OCI-M1 (cell line): ENCODE measurements around the gene PAK6.

Experiments
- DNase-seq: peaks from one replicate; lab custom pipeline; 2025; lab: John Stamatoyannopoulos, UW

Gene PAK6

DNA sequence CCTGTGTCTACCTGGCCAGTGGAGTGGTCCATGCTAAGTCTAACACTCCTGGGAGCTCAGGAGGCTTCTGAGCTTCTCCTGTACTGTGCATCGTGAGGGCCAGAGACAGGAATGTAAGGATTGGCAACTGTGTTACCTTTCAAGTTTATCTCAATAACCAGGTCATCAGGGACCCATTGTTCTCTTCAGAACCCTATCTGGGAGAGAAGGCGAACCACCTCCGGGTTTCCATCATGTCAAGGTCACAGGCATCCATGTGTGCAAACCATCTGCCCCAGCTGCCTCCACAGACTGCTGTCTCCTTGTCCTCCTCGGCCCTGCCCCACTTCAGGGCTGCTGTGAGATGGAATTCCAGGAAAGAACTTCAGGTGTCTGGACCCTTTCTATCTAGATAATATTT, 38.1 kb downstream of the PAK6 start:
- no peak for DNase-seq

DNA sequence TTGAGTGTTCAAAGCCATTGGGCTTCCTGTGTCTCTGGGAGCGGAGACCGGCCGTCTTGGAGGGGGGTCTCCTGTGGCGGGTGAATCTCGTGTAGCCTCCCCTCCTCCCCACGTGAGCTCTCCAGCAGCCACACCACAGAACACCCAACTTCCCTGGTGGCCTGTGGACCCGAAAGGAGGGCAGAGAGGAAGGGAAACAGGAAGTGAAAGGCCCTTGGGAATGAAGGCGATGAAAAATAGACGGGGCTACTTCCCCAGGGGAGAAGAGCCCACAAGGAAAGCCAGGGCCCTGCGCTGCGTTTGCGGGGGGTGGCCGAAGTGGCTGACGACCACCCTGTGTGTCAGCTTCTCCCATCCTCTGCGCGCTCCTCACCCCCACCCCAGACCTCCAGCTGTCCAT, 38.6 kb downstream of the PAK6 start:
- DNase-seq: no peak

DNA sequence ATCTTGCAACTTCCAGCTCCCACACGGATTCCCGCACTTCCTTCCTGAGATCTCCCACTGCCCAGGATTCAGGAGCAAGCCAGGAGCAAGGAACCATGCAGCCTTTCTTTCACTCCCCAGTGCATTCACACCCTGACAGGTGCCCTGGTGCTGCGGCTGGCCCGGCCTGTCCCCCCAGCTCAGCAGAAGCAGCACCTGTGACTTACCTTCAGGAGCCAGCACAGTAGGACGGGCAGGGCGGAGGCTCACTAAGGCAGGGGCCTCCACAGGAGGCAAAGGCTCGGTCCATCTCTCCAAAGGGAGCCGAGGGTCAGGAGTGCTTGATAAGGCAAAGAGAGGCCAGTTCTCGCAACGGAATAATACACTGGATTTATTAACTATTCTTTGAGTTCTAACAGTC, 39.2 kb downstream of the PAK6 start:
- no peak for DNase-seq

DNA sequence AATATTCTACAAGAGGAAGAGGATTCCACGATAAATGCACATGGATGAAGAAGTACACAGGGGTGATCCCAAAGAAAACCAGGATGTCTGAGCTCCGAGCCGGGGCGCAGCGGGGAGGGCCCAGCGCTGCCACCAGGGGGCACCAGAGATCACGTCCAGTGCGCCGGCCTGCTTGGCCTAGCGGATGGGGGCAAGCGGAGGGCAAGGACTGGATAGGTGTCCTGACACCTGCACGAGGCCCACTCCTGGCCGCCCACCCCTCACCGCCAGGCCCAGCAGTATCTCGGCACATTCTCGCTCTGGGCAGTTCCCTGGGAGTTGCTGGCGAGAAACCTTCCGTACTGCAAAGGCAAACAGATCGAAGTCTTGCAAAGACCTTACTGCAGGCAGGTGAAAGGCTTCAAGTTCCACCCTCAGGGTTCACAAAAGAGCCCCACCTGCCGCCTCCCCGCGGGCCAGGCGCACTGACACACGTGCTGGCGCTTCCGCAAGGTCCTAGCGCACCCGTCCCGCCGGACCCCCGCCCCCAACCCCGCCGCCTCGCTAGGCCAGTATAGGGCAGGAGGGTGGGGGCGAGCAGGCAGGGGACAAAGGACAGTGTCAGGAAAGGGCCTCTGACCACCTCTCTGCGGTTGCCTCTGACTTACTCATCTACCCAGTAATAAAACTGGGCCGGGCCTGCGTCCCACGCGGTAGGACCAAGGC, 40.7 kb downstream of the PAK6 start:
- peak; percentile 75 for DNase-seq

DNA sequence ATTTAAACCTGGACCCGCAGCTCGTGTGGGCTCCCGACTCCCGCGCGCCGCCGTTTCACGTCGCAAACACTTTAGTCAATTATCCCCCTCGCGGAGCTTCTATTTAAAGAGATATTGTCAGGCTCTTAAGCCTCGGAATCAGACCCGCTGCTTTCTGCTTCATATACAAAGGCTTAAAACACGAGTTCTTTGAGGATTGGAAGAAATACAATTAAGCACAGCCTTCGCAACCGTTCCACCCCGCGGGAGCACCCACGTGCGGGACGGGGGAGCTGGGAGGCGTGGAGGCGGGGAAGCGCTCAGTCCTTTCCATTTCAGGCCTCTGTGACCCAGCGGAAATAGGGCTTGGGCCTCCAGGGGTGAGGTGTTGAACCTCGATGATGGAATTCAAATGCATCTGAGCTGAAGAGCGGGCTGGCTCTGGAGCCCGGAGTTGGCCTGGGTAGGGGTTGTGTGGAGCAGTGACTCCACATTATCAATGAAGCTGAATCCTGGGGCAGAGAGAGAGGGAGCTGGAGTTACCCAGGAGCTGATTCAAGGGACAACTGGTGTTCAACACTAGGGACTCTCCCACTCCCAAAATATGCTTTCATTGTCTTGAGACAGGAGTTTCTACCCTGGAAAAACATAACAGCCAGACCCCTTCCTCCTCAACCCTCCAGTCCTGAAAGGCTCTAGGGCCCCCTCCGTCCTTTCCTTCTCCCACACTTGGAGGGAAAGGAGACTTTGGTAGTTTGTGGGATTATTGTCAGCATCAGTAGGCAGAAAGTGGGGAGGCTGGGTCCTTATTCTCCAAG, 41.6 kb downstream of the PAK6 start:
- DNase-seq: no peak

DNA sequence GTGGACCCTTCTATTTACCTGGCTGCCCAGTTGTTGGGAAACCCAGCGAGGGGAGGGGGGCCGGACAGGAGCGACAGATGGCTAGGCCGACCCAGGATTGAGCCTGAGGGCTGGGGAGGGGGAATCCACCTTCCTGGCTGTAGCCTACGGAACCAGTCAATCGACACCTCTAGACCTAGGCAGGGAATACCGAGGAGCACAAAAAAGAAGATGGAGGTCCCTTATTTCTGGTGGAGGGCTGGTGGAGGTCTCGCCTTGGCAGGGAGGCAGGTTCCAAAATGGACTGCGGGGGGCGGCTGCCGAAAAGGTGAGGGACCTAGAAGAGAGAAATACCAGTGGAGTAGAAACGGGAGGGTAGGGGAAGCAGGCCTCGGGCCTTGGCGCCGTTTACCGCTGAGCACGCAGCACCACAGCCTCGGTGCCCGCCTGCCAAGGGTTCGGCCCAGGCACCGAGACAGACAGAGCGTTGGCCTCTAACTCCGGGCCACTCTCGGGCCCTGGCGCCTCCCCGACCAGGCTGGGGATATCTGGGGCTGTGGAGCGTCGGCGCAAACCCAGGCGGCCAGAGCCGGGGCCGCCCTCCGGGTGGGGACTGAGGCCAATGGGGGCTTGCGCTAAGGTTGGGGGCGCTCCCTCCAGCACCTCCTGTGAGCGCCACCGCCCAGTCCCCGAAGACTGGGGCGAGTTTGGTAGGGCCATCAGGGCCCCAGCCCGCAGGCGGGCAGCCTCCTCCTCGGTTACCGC, 42.4 kb downstream of the PAK6 start:
- DNase-seq: no peak

DNA sequence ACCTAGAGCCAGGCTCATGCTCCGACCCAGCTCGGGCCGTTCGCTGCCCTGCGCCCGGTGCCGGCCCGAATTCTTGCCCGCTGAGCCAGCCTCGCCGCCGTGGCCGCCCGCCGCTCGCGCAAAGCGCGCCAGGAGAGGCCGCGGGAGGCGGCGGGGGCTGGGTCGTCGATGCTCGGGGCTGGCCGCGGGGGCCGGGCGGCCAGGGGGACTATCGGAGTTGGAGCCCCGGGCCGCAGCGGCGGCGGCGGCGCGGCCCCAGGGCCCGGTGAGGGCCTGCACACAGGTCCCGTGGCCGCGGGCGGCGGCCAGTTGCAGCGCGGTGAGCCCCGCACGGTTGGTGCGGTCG, 42.9 kb downstream of the PAK6 start:
- no peak for DNase-seq

DNA sequence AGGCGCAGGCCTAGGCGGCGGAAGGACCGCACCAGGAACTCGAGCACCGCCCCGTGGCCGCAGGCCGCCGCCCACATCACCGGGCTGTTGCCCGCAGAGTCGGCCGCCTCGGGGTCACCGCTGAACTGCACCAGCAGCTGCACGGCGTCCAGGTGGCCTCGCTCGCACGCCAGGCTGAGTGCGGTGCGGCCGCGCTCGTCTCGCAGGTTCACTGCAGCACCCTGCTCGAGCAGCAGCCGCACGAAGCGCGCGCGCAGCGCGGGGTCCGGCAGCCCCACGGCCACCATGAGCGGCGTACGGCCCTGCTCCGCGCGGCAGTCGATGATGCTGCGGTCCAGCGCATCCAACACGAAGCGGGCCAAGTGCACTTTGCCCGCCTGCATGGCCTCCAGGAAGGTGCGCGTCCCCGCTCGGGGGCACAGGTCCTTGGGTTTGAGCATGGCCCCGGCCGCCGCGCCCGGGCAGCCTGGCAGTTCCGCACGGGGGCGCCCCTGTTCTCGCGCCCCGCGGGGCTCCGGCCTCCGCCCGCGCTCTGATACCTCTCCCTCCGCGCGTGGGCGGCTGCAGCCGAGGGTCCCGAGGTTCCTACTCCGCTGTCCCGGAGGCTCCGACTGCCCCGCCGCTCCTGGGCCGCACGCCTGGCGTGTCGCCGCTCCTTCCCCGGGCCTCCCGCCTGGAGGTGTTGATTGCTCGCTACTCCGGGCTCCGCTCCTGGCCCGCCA, 43.4 kb downstream of the PAK6 start:
- DNase-seq: peak; percentile 70

DNA sequence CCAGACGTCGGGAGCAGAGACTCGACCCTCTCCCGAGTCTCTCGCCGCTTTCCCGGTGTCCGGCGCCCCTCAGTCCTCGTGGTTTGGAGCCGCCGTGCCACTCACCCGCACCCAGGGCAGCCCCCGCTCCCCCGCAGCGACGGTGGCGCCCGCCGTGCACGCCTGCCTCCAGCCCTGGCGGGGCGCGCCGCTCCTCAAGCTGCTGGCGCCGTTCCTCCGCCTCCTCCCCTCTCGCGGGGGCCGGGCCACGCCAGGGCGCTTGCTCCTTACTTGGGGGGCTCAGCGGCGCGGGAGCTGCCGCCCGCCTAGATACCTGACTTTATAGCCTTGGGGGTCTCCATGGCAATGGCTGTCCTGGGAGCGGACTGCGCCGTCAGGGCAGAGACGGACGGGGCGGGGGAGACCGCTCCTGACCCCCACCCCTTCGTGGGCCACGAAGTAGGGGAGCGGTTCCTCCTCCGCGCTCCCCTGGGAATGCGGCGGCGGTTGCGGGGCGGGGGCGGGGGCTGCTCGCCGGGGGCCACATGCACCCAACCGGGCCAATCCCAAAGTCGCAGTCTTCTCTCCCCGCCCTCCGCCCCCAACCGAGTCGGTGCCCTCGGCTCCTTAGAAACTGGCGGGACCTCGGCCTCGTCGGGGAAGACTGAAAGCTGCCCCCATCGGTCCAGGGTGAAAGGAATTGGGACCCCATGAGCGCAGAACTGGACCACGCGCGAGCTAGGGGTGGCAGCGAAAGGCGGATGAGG, 44.2 kb downstream of the PAK6 start, which contains the start of gene ANKRD63:
TSS of gene ANKRD63 (minus strand) at position 196 of the 746 bp plus-strand sequence. CDS start 478 bp downstream, outside the sequence.
- DNase-seq: peak; percentile 59

DNA sequence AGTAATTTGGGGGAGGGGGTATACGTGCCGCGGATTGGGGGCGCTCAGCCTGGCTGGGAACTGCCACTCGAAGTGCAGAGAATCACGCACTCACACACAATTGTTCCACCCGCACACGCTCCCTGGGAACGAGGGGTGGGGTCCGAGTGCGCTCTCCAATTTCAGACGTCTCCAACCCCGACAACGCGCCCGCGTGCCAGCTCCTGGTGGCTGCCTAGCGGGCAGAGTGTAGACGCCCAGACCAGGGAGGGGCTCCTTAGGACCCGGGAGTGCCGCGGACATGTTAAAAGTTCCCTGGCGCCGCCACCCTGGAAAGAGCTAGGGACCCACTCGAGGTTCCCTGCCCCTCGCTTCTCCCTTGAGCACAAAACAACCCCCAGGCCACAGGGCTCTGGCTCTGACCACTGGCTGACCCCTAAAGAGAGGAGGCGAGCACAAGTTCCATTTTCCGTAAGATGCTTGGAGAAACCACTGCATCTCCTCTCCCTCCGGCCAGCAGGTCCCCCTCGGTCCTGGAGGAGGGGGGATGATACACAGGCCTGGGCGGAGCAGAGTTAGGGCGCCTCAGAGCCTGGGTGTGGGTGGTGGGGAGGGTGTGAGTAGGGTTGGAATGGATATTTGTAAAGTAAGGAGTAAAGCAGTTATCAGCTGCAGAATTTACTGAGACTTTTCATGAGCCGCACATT, 44.9 kb downstream of the PAK6 start:
- DNase-seq: no peak

DNA sequence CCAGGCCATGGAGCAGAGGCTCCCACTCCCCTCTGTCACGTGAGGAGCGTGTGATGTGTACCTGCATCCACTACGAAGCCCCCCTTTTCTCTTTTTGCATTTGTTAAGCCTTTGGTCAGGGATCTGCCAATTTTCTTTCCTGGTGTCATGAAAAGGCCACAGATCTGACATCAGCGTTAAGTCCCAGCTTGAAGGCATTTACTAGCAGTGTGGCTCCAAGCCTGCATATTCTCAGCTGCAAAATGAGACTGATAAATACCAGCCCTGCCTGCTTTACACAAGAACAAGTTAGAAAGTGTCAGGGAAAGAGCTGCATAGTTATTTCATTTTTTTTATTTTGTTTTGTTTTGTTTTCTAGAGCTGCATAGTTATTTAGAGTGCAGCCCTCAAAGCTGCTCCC, 46.3 kb downstream of the PAK6 start:
- DNase-seq: no peak

DNA sequence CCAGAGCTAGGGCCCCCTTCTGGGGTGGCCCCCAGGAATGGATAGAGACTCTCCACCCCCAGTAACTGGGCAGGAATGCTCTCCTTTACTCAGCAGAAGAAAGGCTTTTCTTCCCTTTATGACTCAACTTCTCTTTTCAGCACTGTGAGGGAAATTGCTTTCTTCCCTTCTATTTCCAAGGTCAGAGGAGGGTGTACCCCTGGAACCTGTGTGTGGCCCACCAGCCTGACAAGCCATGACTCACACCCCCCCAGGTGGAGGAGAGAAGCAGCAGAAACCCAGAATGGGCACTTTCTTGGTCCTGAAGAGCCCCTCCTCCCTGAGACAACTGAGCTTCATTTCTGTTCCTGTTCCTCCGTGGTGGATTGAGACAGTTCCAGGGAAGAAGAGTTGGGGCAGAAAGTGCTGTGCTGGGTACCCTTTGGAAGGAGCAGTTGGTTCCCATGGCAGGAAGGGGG, 46.7 kb downstream of the PAK6 start:
- no peak for DNase-seq

DNA sequence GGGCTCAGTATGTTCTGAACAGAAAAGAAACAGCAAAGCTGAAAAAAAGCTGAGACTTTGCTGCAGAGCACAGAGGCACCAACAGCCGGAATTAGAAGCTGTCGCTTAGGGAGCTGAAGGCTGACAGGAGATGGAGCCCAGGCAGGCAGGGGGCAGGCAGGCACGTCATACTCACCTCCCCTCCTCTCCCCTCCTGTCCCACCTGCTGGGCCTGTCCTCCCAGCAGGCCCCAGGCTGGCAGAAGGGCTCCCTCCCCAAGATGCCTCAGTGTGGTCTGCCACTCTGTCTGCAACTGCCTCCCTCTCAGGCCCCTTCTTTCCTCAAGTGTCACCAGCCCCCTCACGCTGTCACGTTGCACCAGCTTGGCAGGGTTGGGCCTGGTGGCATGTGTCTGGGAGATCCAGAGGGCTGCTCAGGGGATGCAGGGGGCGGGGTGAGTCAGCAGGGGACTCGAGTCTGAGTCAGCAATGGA, 47.2 kb downstream of the PAK6 start:
- no peak for DNase-seq

DNA sequence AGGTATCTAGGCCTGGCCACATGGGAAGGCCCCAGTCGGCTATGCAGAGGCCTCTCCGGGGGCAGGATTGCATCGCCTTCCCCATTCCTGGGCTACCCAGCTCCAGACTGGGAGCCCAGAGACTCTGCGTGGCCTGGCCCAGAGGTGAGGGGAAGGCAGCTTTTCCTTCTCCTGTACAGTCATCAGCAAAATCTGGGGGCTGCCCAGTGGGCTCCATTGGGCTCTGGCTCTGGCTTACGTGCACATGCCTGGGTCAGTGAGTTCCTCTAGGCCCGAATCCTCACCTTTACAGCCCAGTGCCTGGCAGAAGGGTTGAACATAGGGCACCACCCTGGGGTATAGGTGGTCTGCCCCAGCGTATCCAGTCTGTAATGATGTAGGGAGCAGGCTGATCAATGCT, 47.9 kb downstream of the PAK6 start:
- no peak for DNase-seq

DNA sequence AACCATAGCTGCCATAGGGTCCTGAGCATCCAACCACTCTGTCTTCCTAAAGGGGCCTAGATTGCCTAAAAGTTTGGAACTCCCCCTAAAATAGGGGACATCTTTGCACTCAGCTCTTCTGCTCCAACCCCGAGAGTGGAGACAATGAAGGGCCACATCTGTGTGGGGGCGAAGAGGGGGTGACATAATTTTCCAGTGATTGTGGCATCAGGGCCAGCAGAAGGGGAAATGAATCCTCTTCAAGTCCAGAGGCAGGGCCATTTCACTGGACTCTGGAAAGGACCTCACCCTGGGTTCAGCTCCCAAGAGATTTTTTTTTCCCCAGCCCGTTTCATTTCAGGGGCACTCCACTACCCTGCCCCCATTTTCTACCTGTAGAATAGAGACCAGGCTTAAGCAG, 48.6 kb downstream of the PAK6 start:
- DNase-seq: no peak

DNA sequence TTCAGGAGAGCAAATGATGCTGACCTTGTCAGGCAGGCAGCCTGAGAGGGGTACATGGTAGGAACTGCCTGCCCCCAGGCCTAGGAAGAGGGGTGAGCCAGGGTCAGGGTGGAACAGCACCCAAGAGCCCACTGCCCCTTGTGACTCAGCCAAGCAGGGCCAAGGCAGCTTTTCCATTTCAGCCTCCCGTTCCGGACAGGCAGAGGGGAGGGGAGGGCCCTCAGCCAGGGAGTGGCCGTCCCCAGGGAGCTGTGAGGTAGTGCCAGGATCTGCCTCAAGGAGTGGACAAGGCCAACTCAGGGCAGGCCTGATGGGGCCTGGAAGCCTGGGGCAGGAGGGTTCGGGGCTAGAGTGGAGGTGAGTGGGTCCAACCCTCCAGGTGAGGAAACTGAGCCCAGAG, 49.1 kb downstream of the PAK6 start:
- no peak for DNase-seq

DNA sequence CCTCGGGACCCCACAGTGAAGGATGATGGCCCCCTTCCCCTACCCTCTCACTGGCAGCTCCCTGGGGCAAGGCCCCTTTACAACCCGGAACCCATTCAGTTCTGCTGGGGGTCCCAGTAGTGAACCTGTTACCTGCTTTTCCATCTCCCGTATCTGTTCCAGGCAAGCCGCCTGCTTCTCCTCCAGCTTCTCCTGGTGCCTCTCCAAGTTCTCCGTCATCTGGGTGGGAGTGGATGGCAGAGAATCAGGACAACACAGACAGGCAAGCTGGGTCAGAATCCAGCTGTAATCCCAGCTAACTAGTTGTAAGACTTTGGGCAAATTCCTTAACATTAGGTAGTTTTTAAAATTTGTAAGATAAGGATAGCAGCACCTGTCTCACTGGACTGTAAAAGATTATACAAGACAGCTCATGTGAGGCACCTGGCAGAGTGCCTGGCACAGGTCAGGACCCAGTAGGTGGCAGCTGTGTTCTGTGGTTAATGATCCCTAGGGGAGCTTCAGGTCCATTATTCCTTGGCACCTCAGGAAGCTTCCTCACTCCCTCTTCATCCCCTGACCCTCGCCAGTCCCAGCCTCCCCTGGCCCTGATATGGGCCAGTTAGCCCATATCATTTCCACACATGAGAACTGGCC, 50.4 kb downstream of the PAK6 start:
- DNase-seq: no peak

DNA sequence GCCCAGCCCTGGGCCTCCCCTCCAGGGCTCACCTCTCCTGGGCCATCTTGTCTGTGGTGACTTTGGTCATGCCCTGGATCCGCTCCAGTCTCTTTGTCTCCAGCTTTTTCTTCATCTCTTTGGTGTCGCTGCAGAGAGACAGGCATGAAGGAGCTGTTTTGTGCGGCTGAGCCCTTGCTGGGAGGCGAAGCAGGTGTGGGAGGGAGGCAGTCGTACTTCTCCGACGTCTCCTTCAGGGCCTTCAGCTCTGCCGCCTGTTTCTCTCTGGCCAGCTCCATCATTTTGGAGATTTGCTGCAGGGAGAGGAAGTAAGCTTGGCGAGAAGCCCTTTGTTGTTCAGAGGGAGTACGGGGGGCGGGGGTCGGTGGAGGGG, 51.7 kb downstream of the PAK6 start:
- no peak for DNase-seq

DNA sequence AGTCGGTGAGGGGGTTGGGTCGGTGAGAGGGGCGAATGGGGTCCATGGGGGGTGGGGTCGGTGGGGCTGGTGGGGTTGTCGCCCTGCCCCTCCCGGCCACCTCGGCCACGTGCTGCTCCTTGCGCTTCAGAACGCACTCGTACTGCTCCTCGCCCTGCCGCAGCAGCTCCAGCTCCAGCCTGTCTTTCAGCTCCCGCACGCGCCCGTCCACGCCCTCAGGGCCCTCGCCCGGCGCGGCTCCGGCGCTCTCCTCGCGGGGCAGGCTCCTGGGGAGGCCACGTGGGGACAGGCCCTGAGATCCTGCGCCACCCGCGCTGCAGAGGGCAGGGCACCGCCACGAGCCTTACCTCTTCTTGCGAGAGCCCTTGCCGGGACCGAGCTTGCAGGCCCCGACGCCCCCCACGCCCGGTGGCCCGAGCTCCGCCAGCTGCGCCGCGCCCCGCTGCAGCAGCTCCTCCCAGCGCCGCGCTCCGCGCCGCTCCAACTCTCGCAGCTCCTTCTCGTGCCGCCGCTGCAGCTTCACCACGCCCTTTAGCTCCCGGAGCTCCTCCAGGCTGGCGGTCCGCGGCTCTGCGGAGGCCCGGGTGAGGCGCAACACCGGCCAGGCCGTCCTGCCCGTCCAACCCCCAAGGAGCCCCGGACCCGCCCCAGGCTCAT, 52.2 kb downstream of the PAK6 start:
- DNase-seq: no peak

DNA sequence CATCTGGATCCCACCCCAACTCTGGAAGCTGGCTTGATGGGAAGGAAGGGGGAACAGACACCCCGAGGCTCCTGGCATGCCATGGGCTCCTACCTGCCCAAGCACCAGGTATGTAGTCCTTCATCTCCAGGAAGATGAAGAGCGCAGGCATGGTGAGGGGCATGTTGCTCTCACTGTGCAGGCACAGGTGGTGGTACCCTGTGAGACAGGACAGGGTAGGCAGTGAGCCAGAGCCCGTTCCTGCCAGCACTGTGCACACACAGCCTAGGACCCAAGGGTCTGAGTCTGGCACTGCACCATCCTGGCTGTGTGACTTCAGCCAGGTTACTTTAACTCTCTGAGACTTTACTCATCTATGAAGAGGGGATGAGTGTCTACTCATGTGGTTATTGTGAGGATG, 53.4 kb downstream of the PAK6 start:
- DNase-seq: no peak
